SKM-1 treated with dmso at 0.1 percent for 144 hours (cell line): ENCODE results near the gene GPR158.
A peak's percentile ranks its signal among the peaks of the same experiment; 100 is the strongest.

Experiments
- DNase-seq: peaks from one replicate; lab custom pipeline; 2025; ENCODE audit not compliant: unreplicated experiment; lab: John Stamatoyannopoulos, UW

GPR158 gene

DNA sequence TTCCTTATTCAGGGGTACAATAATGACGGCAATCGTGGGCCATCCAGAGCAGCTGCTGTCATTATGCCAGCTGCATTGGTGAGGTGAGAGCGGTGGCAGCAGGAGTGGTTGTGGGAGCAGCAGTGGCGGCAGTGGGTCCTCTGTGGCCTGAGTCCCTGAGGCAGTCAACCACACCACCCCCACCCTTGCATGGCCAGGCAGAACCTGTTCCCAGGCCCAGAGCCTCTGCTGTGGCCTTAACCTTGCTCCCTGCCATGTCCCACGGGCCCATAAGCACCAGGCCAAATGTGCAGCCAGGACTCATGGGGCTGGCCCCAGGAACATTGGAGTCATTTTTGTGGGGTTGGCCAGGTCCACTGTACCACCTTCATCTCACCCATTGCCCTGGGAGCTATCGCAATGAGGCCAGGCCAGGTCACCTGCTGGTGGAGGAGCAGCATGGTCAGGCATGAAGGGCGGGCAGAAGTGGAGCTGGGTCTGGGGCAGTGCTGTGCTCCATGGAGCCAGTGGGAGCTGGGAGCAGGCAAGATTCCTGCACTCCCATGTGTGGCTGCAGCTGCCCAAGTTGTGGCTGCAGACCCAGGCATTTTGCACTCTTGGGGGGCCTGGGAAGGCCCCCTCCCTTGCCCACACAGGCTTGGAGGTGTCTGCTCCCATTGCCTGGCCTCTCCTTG, 213.5 kb downstream of the GPR158 start:
- DNase-seq = no peak

DNA sequence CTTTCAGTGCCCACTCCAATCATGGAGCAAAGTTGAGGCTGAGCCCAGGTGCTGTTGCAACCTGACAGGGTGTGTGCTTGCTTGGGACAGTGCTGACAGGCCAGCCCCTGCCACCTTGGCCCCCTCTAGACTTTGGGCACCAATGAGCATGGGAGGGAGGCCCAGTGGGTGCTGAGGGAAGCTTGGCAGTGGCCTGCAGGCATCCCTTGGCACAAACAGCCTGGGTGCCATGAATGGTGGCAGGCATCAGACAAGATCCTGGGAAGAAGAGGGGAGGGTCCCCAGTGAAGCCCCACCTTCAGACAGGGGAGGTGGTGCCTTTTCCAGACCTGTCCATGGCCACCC, 214.0 kb downstream of the GPR158 start:
- no peak for DNase-seq

DNA sequence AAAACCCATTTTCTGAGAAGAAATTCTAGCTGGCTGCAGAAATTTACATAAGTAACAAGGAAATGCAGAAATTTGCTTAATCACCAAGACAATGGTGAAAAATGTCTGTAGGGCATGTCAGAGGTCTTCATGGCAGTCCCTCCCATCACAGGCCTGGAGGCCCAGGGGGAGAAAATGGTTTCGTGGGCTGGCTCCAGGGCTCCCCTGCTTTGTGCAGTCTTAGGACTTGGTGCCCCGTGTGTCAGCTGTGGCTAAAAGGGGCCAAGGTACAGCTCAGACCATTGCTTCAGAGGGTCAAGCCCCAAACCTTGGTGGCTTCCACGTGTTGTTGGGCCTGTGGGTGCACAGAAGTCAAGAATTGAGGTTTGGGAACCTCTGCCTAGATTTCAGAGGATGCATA, 215.9 kb downstream of the GPR158 start:
- no peak for DNase-seq

DNA sequence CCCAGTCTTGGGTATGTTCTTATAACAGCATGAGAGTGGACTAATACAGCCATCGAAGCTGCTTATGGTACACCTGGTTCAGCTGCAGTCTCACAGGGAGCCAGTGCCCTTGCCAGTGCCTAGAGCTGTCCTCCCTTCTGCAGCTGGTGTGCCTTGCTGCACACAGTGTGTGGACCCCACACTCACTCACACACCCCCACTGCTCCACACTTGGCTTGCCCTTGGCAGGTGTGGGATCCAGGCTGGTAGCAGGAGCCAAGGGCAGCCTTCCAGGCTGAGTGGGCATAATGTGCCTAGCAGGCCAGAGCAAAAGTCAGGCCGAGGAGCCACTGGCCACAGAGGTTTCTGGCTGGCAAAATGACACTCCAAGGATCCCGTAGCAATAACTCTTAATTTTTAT, 217.3 kb downstream of the GPR158 start:
- no peak for DNase-seq

DNA sequence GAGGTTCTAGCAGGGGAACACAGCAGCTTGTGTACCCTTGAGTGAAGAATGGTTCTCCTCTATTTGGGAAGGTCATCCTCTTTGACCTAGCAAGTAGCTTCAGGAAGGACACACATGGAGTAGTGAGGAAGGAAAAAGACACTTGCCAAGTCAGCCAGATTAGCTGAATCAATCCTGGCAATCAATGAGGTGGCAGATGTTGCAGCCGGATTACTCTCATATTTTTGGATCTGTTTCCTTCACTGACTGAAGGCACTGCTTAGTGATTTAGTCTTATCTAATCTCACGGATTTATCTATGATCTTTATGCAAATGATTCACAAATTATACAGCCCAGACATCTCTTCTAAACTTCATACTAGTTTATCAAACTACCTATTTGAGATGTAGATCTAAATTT, 218.8 kb downstream of the GPR158 start:
- no peak for DNase-seq

DNA sequence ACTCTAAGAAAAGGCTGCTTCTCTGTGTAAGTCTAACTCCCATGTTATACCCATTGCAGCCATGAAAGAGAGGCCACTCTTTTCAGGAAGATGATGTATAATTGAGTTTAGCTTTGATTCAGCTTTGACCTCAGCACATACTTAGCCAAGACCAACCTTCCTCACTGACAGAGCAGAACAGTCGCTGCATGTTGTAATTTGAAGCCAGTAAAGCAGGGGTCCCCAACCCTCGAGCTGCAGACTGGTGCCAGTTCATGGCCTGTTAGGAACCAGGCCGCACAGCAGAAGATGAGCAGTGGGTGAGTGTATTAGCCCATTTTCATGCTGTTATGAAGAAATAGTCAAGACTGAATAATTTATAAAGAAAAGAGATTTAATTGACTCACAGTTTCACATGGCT, 223.9 kb downstream of the GPR158 start:
- no peak for DNase-seq

DNA sequence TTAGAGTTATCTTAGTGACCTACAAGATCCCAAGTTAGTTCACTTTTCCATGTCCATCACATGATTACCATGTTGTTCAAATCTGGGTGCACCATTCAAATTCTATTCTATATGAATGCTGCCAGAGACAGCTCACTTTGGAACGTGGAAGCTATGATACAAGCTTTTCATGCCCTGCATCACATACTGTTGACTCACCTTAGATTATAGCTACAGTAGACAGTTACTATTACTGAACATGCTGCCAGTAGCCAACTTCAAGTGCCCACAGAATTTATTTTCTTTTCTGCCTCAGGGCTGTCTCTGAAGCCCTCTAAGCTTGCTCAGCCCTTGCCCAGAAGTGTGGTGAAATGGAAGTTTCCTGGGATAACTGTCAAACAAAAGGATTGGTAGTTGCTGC, 231.1 kb downstream of the GPR158 start:
- DNase-seq = no peak

DNA sequence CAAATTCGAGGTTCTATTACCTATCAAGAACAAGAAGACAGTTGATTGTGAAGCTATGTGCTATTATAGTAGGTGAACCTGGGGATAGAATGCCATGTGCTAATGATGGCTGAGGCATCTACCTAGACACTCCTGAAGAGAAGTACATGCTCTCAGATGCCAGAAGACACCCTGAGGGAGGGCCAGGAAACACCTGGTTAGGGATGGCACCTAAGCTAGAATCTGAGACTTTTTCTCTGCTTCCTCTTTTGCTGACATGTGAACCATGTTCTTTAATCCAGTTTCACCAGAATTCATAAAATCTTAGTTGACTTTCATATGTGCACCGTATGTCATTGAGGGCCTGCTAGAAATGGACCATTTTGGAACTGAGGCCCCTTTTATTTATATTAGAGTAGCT, 242.8 kb downstream of the GPR158 start:
- DNase-seq = no peak

DNA sequence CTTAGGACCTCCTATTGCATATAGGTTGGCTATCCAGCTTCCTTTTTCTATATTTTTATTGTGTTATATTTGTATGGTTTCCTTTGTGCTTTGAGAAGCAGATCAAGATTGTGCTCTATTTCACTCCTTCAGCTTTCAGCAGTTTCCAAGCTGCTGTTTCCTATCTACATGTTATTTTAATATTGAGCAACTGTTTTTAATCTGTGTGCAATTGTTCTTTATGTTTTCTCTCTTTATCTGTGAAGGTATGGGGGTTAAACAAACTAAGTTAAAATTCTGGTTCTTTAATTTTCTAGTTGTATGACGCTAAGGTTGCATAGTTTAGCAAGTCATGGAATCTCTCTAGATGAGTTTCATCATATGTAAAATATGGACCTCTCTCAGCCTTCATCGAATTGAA, 251.0 kb downstream of the GPR158 start:
- DNase-seq = no peak

DNA sequence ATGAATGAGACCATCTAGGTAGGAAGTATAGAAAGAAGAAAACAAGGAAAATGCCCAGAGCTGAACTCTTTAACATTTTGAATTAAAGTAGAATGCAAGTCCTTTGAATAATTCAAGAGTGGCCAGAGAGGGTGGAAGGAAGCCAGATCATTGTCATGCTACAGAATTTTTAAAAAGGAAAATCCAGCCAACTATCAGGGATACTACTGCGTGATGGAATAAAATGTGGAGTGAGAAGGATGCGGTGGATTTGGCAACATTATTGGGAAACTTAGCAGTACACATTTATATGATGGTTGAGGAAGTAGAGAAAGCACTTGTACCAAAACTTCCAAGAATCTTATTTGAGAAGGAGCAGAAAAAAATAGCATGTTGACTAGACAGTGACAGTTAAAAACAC, 261.6 kb downstream of the GPR158 start:
- no peak for DNase-seq

DNA sequence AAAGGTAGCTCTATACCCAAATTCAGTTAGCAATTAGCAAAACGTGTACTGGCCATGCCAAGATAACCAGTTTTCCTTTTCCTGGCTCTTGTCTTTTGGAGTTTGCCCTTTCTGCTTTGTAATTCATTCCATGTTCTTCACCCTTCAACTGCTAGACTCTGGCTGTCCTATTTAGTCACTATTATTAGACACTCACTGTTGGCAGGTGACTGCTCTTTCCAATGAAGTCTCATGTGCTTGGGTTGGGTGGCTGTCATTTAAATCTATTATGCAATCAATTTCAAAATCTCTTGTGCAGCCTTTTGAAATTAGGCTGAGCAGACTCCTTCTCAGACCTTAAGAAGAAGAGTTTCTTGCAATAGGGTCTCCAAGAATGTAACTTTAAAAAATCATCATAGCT, 266.5 kb downstream of the GPR158 start:
- no peak for DNase-seq

DNA sequence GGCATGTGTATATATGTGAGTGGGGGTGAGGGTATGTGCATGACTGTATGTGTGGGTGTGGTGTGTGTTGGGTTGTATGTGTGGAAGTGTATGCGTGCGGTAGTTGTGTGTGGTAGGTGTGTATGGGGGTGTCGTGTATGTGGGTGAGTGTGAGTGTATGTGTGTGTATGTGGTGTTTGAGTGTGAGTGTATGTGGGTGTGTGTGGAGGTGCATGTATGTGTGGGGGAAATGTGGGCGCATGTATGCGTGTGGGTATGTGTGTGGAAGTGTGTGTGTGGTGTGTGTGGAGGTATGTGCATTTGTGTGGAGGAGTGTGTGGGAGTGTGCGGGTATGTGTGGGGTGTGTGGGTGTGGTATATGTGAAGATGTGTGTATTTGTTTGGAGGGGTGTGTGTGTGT, 269.5 kb downstream of the GPR158 start:
- DNase-seq = no peak

DNA sequence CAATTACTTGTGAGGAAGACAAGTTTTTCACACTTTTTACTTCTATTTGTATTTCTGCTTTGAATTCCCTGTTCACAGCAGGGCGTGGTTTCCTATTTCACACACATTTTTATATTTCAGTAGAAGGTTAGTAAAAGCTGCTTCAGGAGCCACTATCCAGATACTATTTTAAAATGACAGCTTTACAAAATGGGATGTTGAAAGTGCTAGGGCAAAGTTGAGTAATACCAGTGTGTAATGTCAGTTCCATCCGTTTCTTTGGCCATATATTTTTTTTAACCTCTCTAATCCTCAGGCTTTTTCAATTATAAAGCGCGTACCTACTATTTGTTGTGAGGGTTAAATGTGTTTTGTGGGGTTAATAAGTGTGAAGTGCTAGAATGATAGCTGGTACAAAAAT, 276.6 kb downstream of the GPR158 start:
- DNase-seq = peak; percentile 19

DNA sequence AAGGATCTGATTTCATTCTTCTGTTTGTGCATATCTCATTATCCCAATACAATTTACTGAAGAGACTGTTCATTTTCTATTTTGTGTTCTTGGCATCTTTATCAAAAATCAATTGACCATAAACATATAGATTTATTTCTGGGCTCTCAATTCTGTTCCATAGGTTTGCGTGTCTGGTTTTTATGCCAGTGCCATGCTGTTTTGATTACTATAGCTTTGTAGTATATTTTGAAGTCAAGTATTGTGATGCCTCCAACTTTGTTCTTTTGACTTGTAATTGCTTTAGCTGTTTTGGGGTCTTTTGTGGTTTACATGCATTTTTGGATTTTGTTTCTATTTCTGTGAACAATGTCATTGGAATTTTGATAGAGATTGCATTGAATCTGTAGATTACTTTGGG, 278.8 kb downstream of the GPR158 start:
- no peak for DNase-seq

DNA sequence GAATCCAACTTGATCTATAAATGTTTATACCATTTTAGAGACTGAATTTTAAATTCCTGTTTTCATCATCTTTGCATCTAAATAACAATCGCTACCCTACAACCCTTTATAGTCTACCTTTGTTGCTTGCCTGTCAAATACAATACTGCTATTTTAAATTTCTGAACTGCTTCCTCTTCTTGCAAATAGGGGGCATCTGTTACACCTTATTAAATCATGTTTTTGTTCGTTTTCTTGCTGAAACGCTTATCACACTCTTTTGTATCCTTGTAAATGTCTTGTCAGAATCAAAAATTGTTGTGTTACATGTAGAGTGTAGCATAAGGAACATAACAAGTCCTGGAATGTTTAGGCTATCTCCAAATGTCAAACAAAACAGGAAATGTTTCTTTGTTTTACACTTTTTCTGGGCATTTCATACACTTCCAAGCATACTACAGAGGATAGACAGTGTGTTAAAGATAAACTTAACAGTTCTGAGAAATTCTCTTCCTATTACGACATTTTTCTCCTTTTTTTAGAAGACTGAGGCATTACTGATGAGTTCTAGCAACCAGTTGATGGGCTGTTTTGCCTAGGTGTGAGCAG, 281.3 kb downstream of the GPR158 start:
- DNase-seq = no peak

DNA sequence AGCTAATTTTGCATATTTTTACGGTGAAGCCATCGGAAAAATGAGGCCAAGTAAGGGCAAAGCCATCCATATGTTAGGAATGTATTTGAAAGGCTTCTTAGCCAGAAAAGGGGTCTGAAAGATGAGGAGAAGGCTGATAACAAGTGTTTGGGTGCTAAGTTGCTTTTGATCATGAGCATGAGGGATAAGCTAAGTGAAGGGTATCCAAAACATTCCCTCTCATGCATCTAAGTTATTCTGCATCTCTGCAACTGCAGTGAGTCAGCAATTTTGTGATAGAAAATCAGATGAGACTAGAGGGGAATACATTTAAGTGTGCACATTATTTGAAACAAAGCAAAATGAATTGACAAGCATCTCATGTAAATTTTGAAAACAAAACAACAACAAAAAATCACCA, 282.8 kb downstream of the GPR158 start:
- no peak for DNase-seq

DNA sequence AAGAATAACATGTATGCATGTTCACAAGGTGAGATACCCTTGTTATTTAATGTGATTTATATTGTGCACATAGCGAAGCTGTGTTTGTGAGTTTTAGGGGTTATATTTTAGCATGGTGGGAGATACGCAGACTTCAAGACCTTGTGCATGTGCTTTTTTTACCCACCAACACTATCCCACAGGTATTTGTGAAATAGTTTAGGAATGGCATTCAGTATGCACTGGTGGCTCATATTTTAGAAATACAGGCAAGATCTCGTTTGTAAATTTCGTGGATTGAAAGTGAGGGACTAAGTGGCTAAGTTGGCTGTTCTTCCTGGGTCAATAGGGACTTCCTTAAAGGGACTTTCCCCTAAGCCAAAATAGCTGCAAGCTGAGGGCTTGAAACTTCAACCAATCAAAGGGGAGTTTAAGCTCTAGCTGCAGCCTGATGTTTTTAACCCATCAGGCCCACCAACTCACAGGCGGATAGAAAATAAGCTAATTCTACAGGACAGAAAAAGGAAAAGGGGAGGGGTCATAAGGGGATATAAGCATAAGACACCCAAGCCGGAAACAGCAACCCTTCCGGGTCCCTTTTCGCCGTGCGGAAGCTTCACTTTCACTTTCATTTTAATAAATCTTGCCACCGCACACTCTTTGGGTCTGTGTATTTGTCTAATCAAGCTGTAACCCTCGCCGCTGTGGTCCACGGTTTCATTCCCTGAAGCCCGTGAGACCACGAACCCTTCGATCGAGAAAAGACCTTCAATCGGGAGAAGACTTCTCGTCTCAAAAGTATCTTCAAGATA, 291.0 kb downstream of the GPR158 start:
- DNase-seq = no peak

DNA sequence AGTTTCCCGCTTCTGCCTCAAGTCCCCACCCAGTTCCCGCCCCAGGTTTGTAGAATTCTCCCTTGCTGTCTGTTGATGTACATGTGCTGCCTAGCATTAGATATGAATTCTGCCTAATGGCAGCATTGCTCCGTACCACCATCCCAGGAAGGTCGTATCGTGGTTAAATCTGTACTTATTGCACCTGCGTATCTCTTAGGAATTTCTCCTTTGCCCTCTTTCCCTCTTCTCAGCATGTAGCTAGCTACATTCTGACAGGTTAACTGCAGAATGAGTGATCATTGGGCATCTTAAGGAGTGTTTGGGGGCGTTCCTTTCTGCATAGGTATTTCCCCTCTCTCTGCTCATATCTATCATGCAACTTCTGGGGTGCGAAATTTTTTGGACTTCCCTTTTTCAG, 293.1 kb downstream of the GPR158 start:
- DNase-seq = no peak

DNA sequence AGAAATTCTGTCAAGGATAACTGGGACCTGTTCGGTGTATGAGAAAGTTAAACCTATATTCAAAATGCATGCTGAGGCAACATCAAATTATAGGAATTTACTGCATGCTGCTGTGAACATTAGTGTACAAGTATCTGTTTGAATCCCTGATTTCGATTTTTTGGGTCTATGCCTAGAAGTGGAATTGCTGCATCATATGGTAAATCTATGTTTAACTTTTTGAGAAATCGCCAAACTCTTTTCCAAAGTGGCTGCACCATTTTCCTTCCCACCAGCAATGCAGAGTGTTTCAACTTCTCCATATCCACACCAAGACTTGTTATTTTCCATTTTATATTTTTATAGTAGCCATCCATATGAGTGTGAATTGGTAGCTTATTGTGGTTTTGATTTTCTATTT, 306.7 kb downstream of the GPR158 start:
- no peak for DNase-seq

DNA sequence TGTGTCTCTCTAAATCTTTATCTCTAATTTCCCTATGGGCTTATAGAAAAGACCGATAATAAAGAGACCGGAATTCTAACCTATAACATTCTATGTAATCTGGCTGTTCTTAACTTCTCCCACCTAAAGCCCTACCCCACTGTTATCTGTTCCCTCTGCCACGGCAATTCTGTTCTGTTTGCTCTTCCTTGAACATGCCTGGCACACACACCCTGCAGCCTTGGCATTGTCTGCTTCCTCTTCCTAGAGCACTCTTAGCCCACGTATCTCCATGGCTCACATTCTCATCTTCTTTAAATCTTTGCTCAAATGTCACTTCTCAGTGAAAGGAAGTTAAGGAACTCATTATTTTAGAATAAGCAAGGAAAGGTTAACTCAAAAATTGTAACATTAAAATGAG, 309.2 kb downstream of the GPR158 start:
- no peak for DNase-seq

DNA sequence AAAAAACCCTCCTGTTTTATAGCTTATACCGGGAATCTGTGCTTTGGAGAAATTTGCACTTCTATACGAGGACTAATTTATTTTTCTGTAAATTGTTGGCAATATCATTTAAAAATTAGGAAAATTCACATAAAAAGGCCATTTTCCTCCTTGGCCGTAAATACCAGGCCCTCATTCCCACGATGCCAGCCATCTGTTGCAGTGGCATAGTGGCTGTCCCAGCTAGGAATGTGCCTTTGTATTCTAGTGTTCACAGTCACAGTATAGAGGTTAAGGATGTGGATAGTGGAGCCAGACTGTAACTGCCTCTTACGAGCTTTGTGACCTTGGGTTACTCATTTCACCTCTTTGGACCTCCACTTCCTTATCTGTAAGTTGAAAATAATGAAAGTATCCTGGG, 312.5 kb downstream of the GPR158 start:
- DNase-seq = no peak

DNA sequence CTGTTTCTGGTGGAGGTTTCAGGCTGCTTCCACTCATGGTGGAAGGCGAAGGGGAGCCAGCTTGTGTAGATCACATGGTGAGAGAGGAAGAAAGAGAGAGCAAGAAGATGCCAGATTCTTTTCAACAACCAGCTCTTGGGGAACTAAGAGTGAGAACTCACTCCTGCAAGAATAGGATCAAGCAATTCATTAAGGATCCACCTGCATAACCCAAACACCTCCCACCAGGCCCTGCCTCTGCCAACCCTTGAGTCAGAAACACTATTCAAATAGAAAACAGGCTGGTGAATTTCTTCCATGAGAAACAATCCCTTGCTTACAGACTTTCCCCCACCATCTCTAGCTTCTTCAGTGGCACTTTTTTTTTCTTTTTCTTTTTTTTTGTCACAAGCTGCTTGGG, 317.2 kb downstream of the GPR158 start:
- DNase-seq = no peak

DNA sequence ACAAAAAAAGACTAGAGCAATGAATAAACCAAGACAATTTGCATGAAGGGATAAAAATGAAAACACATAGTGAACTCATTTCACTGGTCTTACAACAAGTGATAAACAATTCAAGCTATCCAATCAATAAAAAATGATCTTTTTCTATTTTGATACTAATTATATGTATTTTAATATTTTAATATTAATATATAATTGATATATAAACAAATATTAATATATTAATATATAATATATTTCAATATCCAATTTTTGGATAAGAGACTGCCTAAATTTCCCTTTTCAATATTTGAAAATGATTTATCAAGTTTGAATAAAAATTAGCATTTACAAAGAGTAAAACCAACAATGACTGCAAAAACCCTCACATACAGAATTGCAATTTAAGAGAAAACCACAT, 317.9 kb downstream of the GPR158 start:
- DNase-seq = no peak
